ENCODE measurements around the gene CYP19A1. TPM values are rescaled to one million over a fixed set of nuclear protein-coding genes. Genes with fewer than 3 reads are reported as not detected.

Gene CYP19A1
- total RNA-seq, 1 experiment from 2014 or later, result not detected

- H3K27ac ChIP-seq (ENCODE audit: low read length), result no peak overlapping the region
- ATAC-seq (no peak), DNase-seq (ENCODE audit: low read depth, low spot score) (no peak)
- no peaks in the 10 kb centered on the region for H3K4me1 ChIP-seq (ENCODE audit: control insufficient read depth, insufficient read depth, low read length)
- H3K27me3 ChIP-seq (ENCODE audit: control insufficient read depth, insufficient read depth, low read length), result peaks cover 2% of the 10 kb centered on the region
- POLR2A ChIA-PET, result no interaction called here
- CTCF ChIA-PET, result no interaction called here
- H3K9me3 ChIP-seq (ENCODE audit: control insufficient read depth, insufficient read depth, low read depth, low read length), result no peaks in the 10 kb centered on the region
- intact Hi-C loops (cut with micrococcal nuclease; ENCODE audit: unreplicated experiment), result no loop called here
- TF ChIP-seq, protein P1, sequence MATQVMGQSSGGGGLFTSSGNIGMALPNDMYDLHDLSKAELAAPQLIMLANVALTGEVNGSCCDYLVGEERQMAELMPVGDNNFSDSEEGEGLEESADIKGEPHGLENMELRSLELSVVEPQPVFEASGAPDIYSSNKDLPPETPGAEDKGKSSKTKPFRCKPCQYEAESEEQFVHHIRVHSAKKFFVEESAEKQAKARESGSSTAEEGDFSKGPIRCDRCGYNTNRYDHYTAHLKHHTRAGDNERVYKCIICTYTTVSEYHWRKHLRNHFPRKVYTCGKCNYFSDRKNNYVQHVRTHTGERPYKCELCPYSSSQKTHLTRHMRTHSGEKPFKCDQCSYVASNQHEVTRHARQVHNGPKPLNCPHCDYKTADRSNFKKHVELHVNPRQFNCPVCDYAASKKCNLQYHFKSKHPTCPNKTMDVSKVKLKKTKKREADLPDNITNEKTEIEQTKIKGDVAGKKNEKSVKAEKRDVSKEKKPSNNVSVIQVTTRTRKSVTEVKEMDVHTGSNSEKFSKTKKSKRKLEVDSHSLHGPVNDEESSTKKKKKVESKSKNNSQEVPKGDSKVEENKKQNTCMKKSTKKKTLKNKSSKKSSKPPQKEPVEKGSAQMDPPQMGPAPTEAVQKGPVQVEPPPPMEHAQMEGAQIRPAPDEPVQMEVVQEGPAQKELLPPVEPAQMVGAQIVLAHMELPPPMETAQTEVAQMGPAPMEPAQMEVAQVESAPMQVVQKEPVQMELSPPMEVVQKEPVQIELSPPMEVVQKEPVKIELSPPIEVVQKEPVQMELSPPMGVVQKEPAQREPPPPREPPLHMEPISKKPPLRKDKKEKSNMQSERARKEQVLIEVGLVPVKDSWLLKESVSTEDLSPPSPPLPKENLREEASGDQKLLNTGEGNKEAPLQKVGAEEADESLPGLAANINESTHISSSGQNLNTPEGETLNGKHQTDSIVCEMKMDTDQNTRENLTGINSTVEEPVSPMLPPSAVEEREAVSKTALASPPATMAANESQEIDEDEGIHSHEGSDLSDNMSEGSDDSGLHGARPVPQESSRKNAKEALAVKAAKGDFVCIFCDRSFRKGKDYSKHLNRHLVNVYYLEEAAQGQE (IDR thresholded peaks at IDR 0.05; ENCODE audit: insufficient read depth in 1 of 2, low read depth in 2 of 2, low read length in 1 of 2), result no peak
- no peak for TF ChIP-seq POLR2AphosphoS5 (IDR thresholded peaks at IDR 0.05; ENCODE audit: low read depth, low read length)
- TF ChIP-seq, protein P2, sequence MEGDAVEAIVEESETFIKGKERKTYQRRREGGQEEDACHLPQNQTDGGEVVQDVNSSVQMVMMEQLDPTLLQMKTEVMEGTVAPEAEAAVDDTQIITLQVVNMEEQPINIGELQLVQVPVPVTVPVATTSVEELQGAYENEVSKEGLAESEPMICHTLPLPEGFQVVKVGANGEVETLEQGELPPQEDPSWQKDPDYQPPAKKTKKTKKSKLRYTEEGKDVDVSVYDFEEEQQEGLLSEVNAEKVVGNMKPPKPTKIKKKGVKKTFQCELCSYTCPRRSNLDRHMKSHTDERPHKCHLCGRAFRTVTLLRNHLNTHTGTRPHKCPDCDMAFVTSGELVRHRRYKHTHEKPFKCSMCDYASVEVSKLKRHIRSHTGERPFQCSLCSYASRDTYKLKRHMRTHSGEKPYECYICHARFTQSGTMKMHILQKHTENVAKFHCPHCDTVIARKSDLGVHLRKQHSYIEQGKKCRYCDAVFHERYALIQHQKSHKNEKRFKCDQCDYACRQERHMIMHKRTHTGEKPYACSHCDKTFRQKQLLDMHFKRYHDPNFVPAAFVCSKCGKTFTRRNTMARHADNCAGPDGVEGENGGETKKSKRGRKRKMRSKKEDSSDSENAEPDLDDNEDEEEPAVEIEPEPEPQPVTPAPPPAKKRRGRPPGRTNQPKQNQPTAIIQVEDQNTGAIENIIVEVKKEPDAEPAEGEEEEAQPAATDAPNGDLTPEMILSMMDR (IDR thresholded peaks at IDR 0.05), result no peak
- TF ChIP-seq TCF7L2 (IDR thresholded peaks at IDR 0.05; ENCODE audit: low read depth, low read length), result no peak
- TF ChIP-seq SIN3A (IDR thresholded peaks at IDR 0.05; ENCODE audit: borderline replicate concordance, insufficient read depth, low read depth, low read length), result no peak
- in situ Hi-C loops (cut with HindIII; ENCODE audit: low pct_unique_long_range_greater_than_20kb, low sequenced_read_pairs), result no loop called here
- H3K36me3 ChIP-seq (ENCODE audit: control insufficient read depth, insufficient read depth, low read length), result no peaks in the 10 kb centered on the region
- no peak overlapping the region for H3K4me3 ChIP-seq (ENCODE audit: low read depth in 2 of 2, low read length in 2 of 2)
- BruUV-seq (replicated peaks), result no TSS peak
These were observed 126.2 kb downstream of the CYP19A1 start for GRCh38 chr15:51212239-51212638.

GRCh38 chr15:51205050-51205975, 133.1 kb downstream of the CYP19A1 start:
- POLR2A ChIA-PET, result no interaction called here
- intact Hi-C loops (cut with micrococcal nuclease; ENCODE audit: unreplicated experiment), result no loop called here
- H3K27ac ChIP-seq (ENCODE audit: low read length), result no peak overlapping the region
- H3K36me3 ChIP-seq (ENCODE audit: control insufficient read depth, insufficient read depth, low read length), result no peaks in the 10 kb centered on the region
- no TSS peak for BruUV-seq (replicated peaks)
- H3K4me3 ChIP-seq (ENCODE audit: low read depth in 2 of 2, low read length in 2 of 2), result no peak overlapping the region
- no peaks in the 10 kb centered on the region; the same call in none of the 2 replicates for H3K27me3 ChIP-seq (ENCODE audit: control insufficient read depth, insufficient read depth, low read length)
- CTCF ChIA-PET, result interaction anchor here (0.6 kb wide), 2 partner anchors 233 to 532 kb away, joined by 3 to 5 read pairs; partner anchors contain the start of gene LYSMD2
- ATAC-seq (no peak), DNase-seq (ENCODE audit: low read depth, low spot score) (no peak)
- H3K9me3 ChIP-seq (ENCODE audit: control insufficient read depth, insufficient read depth, low read depth, low read length), result no peaks in the 10 kb centered on the region
- TF ChIP-seq, protein P1 (IDR thresholded peaks at IDR 0.05; ENCODE audit: insufficient read depth in 1 of 2, low read depth in 2 of 2, low read length in 1 of 2), result no peak
- TF ChIP-seq TCF7L2 (IDR thresholded peaks at IDR 0.05; ENCODE audit: low read depth, low read length) (no peak), SIN3A (IDR thresholded peaks at IDR 0.05; ENCODE audit: borderline replicate concordance, insufficient read depth, low read depth, low read length) (no peak), POLR2AphosphoS5 (IDR thresholded peaks at IDR 0.05; ENCODE audit: low read depth, low read length) (no peak)
- TF ChIP-seq, protein P2 (IDR thresholded peaks at IDR 0.05), result no peak
- in situ Hi-C loops (cut with HindIII; ENCODE audit: low pct_unique_long_range_greater_than_20kb, low sequenced_read_pairs), result no loop called here
- no peaks in the 10 kb centered on the region for H3K4me1 ChIP-seq (ENCODE audit: control insufficient read depth, insufficient read depth, low read length)
